ENCODE results near the gene TRAPPC10.
A peak's percentile ranks its signal among the peaks of the same experiment; 100 is the strongest.
"Not testable (repeated sequence)": the region's sequence is repeated elsewhere in the genome, so short reads cannot be mapped to it uniquely, and the experiment has no call there.

TRAPPC10 gene

GRCh38 chr21:44155231-44155993 lies 143.3 kb downstream of the TRAPPC10 start:
- DNase-seq (ENCODE audit: low spot score in 2 of 2) (peak in 1 of 2 donors; percentile 59), ATAC-seq (peak; percentile 78)
- not testable (repeated sequence) for H3K4me1 Mint-ChIP-seq

DNA sequence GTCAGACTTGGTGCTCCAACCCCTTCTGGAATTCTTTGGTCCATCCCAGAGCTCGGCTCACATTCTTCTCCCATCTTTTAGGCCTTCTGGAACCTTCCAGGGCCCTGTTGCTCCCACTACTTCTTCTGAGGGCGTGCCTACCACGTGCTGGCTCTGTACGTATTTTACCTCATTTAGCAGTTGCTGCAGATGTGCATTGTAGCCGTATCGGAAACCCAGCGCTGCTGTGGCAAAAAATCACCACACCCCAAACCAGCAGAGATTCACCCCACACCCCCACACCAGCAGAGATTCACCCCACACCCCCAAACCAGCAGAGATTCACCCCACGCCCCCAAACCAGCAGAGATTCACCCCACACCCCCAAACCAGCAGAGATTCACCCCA lies 143.9 kb downstream of the TRAPPC10 start:
- not testable (repeated sequence) for ATAC-seq; DNase-seq (ENCODE audit: low spot score in 2 of 2); H3K36me3 Mint-ChIP-seq; H3K4me3 Mint-ChIP-seq; H3K9me3 Mint-ChIP-seq; H3K4me1 Mint-ChIP-seq; H3K27ac Mint-ChIP-seq

More at GRCh38 chr21:44155231-44155993, 143.3 kb downstream of the TRAPPC10 start:
- H3K4me3 Mint-ChIP-seq, H3K27ac Mint-ChIP-seq, H3K36me3 Mint-ChIP-seq, H3K9me3 Mint-ChIP-seq: not testable (repeated sequence)

Measured in stimulated activated effector memory CD8-positive, alpha-beta T cell treated with anti-CD3 and anti-CD28 coated beads, Interleukin-12 subunit alpha, Interleukin-12 subunit beta, amount 100 ng/mL, for 72 hours (primary cell).